PFSK-1 (cell line): ENCODE results near the gene ZG16B.

Experiments
- FOXP2 ChIP-seq: optimal IDR thresholded peaks from 2 replicates; pipeline ENCODE3; 2011; ENCODE audit warnings: borderline replicate concordance, control low read depth, inconsistent platforms; ENCODE audit not compliant: insufficient read depth; ENCODE audit errors: extremely low read length, extremely low read depth
- POLR2AphosphoS5 ChIP-seq: IDR thresholded peaks from 2 replicates; pipeline ENCODE4 v1.6.1; 2012; ENCODE audit warnings: low read depth, mild to moderate bottlenecking, control low read depth, low read length, moderate library complexity
- SIN3A ChIP-seq: IDR thresholded peaks from 2 replicates; pipeline ENCODE4 v1.6.1; 2012; ENCODE audit warnings: mild to moderate bottlenecking, low read length, moderate library complexity, borderline replicate concordance; ENCODE audit not compliant: insufficient read depth
- TAF1 ChIP-seq: IDR thresholded peaks from 2 replicates; pipeline ENCODE4 v1.6.1; 2012; ENCODE audit warnings: low read length, control low read depth, borderline replicate concordance; ENCODE audit not compliant: insufficient read depth
- TF ChIP-seq, protein P1 (sequence below), 2 experiments: IDR thresholded peaks; 2 replicates each; pipeline versions ENCODE4 v1.6.1 to v1.8.0; 2011 to 2012; ENCODE audit warnings: low read depth in 2 of 2, low read length in 2 of 2, control low read depth in 1 of 2, inconsistent platforms in 1 of 2, mild to moderate bottlenecking in 1 of 2, moderate library complexity in 1 of 2; ENCODE audit not compliant: insufficient read depth in 1 of 2

ZG16B gene

DNA sequence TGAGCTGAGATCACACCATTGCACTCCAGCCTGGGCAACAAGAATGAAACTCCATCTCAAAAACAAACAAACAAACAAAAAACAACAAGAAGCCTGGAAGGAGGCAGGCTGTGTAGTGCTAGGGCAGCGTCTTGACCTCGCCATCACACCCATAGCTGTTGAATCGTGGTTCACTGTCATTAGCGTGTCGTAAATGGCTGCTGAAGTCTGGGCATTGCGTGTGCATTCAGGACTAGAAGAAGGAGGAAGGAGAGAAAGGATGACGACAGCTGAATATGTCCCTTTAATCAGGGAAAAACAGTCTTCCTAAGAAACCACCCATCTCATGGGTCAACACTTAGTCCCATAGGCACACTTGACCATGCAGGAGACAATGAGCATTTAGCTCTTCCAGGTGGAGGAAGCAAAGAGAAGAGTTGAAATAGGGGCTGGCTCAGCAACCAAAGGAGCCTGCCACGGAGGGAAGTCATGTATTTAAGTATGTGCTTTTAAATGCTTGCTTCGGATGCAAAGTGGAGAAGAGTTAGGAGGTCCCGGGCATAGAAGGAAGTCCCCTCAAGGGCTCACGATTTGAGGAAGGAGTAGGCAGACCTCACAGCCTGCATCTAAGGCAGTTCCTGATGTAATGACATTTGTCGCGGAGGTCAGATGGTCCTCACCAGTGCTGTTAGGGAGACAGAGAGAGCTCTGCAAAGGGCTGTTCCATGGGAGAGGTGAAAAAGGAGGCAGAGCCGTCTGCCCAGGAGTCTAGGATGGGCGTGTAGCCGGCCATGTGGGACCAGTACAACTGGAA is 19.0 kb downstream of the ZG16B start:
- no peak for TF ChIP-seq FOXP2
- TF ChIP-seq TAF1, result no peak
- no peak for TF ChIP-seq SIN3A
- TF ChIP-seq, protein P1, sequence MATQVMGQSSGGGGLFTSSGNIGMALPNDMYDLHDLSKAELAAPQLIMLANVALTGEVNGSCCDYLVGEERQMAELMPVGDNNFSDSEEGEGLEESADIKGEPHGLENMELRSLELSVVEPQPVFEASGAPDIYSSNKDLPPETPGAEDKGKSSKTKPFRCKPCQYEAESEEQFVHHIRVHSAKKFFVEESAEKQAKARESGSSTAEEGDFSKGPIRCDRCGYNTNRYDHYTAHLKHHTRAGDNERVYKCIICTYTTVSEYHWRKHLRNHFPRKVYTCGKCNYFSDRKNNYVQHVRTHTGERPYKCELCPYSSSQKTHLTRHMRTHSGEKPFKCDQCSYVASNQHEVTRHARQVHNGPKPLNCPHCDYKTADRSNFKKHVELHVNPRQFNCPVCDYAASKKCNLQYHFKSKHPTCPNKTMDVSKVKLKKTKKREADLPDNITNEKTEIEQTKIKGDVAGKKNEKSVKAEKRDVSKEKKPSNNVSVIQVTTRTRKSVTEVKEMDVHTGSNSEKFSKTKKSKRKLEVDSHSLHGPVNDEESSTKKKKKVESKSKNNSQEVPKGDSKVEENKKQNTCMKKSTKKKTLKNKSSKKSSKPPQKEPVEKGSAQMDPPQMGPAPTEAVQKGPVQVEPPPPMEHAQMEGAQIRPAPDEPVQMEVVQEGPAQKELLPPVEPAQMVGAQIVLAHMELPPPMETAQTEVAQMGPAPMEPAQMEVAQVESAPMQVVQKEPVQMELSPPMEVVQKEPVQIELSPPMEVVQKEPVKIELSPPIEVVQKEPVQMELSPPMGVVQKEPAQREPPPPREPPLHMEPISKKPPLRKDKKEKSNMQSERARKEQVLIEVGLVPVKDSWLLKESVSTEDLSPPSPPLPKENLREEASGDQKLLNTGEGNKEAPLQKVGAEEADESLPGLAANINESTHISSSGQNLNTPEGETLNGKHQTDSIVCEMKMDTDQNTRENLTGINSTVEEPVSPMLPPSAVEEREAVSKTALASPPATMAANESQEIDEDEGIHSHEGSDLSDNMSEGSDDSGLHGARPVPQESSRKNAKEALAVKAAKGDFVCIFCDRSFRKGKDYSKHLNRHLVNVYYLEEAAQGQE (IDR thresholded peaks at IDR 0.05; ENCODE audit: insufficient read depth in 1 of 2, low read depth in 2 of 2, low read length in 2 of 2), result no peak
- TF ChIP-seq POLR2AphosphoS5, result no peak

DNA sequence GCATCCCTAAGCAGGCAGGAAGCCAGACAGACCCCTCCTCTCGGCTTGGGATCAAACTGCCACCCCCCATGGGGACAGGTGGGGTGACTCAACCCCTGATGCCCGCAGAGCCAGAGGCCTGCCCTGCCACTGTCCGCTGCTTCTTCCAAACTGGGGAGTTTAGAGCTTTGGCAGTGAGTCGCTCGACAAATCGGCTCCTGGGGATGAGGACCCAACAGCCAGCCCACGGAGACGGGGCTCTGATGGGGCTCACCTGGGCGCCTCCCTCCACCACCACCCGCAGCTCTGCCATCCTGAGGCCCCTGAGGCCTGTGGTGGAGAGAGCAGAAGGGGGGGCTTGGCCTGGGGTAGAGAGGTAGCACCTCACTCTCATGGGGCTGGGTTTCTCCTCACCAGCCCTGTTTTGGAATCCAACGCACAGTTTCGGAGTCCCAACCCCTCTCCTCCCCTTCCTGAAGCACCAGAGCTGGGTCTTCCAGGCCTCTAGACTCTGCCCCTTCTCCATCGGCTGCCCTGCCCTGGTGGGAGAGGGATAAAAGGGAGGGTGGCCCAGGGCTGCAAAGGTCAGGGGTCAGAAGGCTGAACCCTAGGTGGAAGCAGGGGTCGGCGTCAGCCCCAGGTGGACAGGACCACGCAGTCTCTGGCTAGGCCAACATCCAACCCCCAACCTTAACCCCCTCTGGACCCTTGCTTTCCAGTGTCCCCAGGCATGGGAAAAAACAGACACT is 22.1 kb downstream of the ZG16B start:
- TF ChIP-seq FOXP2 (no peak), SIN3A (no peak), TAF1 (no peak), POLR2AphosphoS5 (no peak)
- TF ChIP-seq, protein P1 (IDR thresholded peaks at IDR 0.05; ENCODE audit: insufficient read depth in 1 of 2, low read depth in 2 of 2, low read length in 2 of 2), result no peak

DNA sequence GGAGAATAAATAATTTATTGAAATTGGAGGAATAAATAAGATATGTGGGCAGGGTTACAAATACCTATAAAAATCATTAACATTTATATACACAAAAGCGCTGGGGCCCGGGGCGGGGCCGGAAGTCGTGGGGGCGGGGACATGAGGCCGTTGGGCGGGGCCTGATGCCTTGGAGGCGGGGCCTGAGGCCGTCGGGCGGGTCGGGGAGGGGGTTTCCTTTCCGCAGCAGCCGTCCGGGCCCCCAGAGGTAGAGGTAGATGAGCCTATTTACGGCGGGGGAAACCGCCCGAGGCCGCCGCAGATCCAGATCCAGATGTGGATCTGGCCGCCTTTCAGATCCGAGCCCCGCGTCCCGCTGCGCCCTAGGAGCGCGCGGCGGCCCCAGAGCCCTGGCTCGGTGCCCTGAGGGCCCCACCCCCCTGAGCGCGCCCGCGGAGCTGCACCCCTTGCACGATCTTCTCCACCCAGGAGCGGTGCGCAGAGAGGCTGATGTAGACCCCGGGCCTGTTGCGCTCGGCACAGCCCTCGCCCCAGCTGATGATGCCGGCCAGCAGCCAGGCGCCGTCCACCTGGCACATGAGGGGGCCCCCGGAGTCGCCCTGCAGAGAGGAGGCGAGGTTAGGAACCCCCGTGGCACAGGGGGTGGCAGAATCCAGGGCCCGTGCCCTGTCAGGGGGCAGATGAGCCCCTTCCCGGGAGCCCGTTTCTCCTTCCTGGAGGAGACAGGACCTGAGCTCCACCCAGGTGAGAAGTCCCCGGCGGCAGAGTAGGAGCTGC is 22.8 kb downstream of the ZG16B start:
- TF ChIP-seq TAF1, result no peak
- no peak for TF ChIP-seq FOXP2
- TF ChIP-seq SIN3A, result no peak
- TF ChIP-seq POLR2AphosphoS5, result no peak
- TF ChIP-seq, protein P1 (IDR thresholded peaks at IDR 0.05; ENCODE audit: insufficient read depth in 1 of 2, low read depth in 2 of 2, low read length in 2 of 2), result no peak

DNA sequence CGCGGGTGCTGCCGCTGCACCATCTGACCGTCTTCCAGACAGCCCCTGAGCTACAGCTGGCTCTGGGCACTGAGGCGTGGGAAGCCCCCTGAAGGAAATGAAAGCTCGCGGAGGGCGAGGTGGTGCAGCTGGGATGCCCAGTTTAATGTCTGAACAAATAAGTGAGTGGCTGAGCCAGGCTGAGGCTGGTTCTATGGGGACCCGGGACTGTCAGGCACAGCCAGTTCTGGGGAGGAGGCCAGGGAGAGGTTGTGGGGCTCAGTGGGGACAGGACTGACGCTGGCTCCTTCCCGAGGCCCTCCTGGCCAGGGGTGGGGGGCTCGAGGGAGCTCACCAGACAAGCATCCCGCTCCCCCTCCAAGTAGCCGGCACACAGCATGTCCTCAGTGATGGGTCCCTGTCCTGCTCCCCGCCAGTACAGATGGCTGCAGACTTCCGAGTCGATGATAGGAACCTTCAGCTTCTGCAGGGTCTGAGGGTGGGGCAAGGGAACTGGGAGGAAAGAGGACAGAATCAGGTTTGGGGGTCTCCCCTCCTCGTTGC is 23.5 kb downstream of the ZG16B start:
- TF ChIP-seq FOXP2 (no peak), POLR2AphosphoS5 (no peak), SIN3A (no peak), TAF1 (no peak)
- TF ChIP-seq, protein P1 (IDR thresholded peaks at IDR 0.05; ENCODE audit: insufficient read depth in 1 of 2, low read depth in 2 of 2, low read length in 2 of 2), result no peak
